Smooth muscle cell (in vitro differentiated cells): ENCODE measurements around the gene LGALS9. TPM values are rescaled to one million over a fixed set of nuclear protein-coding genes. Genes with fewer than 3 reads are reported as not detected.
A peak's percentile ranks its signal among the peaks of the same experiment; 100 is the strongest.

Experiments used
- DNase-seq: peaks from one replicate; lab custom pipeline; 2025; ENCODE audit not compliant: unreplicated experiment; lab: John Stamatoyannopoulos, UW
- H2AFZ ChIP-seq: fragments of 200-600 bp; sonication (generic); 2 replicates; pipeline ENCODE4 v1.6.0; 2016; ENCODE audit warnings: antibody characterized with exemption, low read depth, mild to moderate bottlenecking
- H3F3A ChIP-seq: fragments of 200-600 bp; sonication (generic); 2 replicates; pipeline ENCODE4 v1.6.0; 2017; ENCODE audit warnings: antibody characterized with exemption, low read depth
- H3K27ac ChIP-seq: fragments of 200-600 bp; sonication (generic); 2 replicates; pipeline ENCODE4 v1.5.1; 2016; ENCODE audit warnings: low read depth, mild to moderate bottlenecking
- H3K27me3 ChIP-seq: fragments of 200-600 bp; sonication (generic); 2 replicates; pipeline ENCODE4 v1.6.1; 2016; ENCODE audit warnings: low read depth, mild to moderate bottlenecking
- H3K36me3 ChIP-seq: fragments of 200-600 bp; sonication (generic); 2 replicates; pipeline ENCODE4 v1.5.1; 2016; ENCODE audit warnings: low read depth
- H3K4me1 ChIP-seq: fragments of 200-600 bp; sonication (generic); 2 replicates; pipeline ENCODE4 v1.5.1; 2016; ENCODE audit warnings: low read depth
- H3K4me2 ChIP-seq: fragments of 200-600 bp; sonication (generic); 2 replicates; pipeline ENCODE4 v1.6.0; 2016; ENCODE audit warnings: mild to moderate bottlenecking
- H3K4me3 ChIP-seq: fragments of 200-600 bp; sonication (generic); 2 replicates; pipeline ENCODE4 v1.5.1; 2016; ENCODE audit warnings: mild to moderate bottlenecking
- H3K79me2 ChIP-seq: fragments of 200-600 bp; sonication (generic); 2 replicates; pipeline ENCODE4 v1.6.0; 2016; ENCODE audit warnings: low read depth, mild to moderate bottlenecking
- H3K9ac ChIP-seq: fragments of 200-600 bp; sonication (generic); 2 replicates; pipeline ENCODE4 v1.6.0; 2016; ENCODE audit warnings: low read depth
- H3K9me3 ChIP-seq: fragments of 200-600 bp; sonication (generic); replicated peaks from 2 replicates; pipeline ENCODE4 v1.5.1; 2016; ENCODE audit warnings: low read depth
- H4K20me1 ChIP-seq: fragments of 200-600 bp; sonication (generic); 2 replicates; pipeline ENCODE4 v1.6.0; 2016; ENCODE audit warnings: low read depth
- WGBS: methylation state at CpG from one replicate; pipeline ENCODE4 v1.1.7; 2016; ENCODE audit warnings: low lambda C conversion rate; 5-methylcytosine and 5-hydroxymethylcytosine counted together
- polyA plus RNA-seq: library from polyadenylated mRNA; unstranded; fragments of >200 nt; fragmentation: Nextera tagmentation; extraction: Ambion mirVana; gene quantifications from 2 replicates; pipeline ENCODE4 v1.2.1, GENCODE V29; 2016
- total RNA-seq: library from RNA; depleted of rRNA; stranded (reverse); fragments of >200 nt; gene quantifications from 2 replicates; pipeline ENCODE4 v1.2.3, GENCODE V29; 2014
- TF ChIP-seq, protein P1 (sequence below): fragments of 200-600 bp; sonication (generic); IDR thresholded peaks from 2 replicates; pipeline ENCODE4 v1.5.1; 2017; ENCODE audit warnings: borderline replicate concordance, mild to moderate bottlenecking, antibody characterized with exemption; ENCODE audit not compliant: insufficient read depth, poor library complexity, severe bottlenecking

LGALS9 gene
- total and polyA plus RNA-seq, 2 experiments from 2014 or later: 5.8 to 9.7 TPM

DNA sequence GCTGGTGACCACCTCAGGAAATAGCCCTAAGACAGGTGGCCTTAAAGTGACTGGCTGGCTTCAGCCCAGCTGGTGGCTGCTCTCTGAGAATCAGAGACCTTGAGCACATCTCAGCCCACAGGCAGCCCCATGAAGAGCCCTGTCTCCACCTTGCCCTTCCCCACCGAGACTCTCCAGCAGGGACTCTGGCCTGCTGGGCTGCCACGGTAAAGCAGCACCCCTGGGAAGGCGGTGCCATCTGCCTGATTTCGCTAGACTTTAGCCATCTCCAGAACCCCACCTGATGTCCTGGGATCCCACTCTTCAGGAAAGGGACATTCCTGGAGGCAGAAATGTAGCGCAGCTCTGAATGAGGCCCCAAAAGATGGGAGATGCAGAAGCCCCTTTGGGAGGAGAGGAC, 45.2 kb upstream of the LGALS9 start:
- H3K4me3 ChIP-seq: no peak overlapping the region
- peak overlapping the region; percentile 99 for H3K27ac ChIP-seq
- H2AFZ ChIP-seq: no peak overlapping the region
- no peaks in the 10 kb centered on the region for H3K9me3 ChIP-seq
- H4K20me1 ChIP-seq: no peaks in the 10 kb centered on the region
- H3K4me1 ChIP-seq: peaks cover 5% of the 10 kb centered on the region
- TF ChIP-seq, protein P1, sequence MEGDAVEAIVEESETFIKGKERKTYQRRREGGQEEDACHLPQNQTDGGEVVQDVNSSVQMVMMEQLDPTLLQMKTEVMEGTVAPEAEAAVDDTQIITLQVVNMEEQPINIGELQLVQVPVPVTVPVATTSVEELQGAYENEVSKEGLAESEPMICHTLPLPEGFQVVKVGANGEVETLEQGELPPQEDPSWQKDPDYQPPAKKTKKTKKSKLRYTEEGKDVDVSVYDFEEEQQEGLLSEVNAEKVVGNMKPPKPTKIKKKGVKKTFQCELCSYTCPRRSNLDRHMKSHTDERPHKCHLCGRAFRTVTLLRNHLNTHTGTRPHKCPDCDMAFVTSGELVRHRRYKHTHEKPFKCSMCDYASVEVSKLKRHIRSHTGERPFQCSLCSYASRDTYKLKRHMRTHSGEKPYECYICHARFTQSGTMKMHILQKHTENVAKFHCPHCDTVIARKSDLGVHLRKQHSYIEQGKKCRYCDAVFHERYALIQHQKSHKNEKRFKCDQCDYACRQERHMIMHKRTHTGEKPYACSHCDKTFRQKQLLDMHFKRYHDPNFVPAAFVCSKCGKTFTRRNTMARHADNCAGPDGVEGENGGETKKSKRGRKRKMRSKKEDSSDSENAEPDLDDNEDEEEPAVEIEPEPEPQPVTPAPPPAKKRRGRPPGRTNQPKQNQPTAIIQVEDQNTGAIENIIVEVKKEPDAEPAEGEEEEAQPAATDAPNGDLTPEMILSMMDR: no peak
- DNase-seq: no peak
- H3K79me2 ChIP-seq: peaks cover 21% of the 10 kb centered on the region
- 65% methylated on average over 5 of the region's 5 CpGs for WGBS
- H3F3A ChIP-seq: peaks cover 37% of the 10 kb centered on the region
- peak overlapping the region; percentile 50 for H3K4me2 ChIP-seq
- no peaks in the 10 kb centered on the region for H3K27me3 ChIP-seq
- peaks cover 6% of the 10 kb centered on the region for H3K36me3 ChIP-seq
- peak overlapping the region; percentile 93 for H3K9ac ChIP-seq

DNA sequence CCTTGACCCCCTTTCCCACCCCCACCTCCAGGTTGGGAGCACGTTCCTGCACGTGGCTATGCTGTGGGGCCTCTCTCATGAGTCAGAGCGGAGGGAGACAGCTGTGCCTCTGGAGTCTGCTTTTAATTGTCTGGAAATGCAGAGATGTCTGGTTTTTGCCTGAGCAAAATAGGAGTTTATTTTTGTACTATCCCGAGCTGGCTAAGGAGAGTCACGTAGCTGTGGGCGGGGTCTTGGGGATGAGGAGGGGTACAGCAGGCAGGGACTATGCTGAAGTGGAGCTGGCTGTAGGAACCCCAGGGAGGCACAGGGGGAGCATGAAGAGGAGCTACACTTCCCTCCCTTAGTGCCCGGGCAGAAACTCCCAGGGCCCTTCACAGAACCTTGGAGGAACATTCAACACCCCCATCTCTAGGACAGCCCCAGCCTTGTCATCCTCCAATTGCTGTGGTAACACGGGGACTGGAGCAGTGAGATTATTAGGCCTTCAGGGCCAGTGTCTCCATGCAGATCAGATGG, 44.7 kb upstream of the LGALS9 start:
- TF ChIP-seq, protein P1: no peak
- H3K9me3 ChIP-seq: no peaks in the 10 kb centered on the region
- H3K27me3 ChIP-seq: no peaks in the 10 kb centered on the region
- no peaks in the 10 kb centered on the region for H4K20me1 ChIP-seq
- H3K27ac ChIP-seq: peak overlapping the region; percentile 99
- peaks cover 16% of the 10 kb centered on the region for H3K79me2 ChIP-seq
- H2AFZ ChIP-seq: no peak overlapping the region
- peak overlapping the region; percentile 93 for H3K9ac ChIP-seq
- H3K4me3 ChIP-seq: no peak overlapping the region
- peak overlapping the region; percentile 50 for H3K4me2 ChIP-seq
- DNase-seq: peak; percentile 34
- 9% methylated on average over 8 of the region's 8 CpGs for WGBS
- peaks cover 5% of the 10 kb centered on the region for H3K4me1 ChIP-seq
- H3F3A ChIP-seq: peaks cover 35% of the 10 kb centered on the region
- H3K36me3 ChIP-seq: peaks cover 6% of the 10 kb centered on the region

DNA sequence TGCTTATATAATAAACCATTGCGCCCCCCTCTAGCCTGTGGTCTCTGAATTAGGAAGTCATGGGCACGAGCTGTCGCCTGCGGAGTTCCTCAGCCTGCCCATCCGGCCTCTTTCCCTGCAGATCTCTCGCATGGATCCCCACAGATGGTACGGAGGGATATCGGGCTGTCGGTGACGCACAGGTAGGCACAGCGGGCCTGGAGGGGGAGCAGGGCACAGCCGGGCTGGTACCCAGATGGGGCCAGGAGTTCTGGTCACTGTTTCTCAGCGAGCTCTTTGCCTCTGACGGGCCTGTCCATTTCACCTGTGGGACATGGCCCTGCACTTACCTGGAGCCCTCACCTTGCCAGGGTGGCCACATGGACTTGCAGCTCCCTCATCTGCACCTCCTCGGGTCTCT, 42.6 kb upstream of the LGALS9 start:
- Histone ChIP-seq H4K20me1 (no peaks in the 10 kb centered on the region), H3K79me2 (peaks cover 13% of the 10 kb centered on the region), H2AFZ (no peak overlapping the region), H3F3A (peaks cover 35% of the 10 kb centered on the region), H3K9ac (no peak overlapping the region), H3K36me3 (peaks cover 14% of the 10 kb centered on the region), H3K27ac (peak overlapping the region; percentile 12), H3K27me3 (no peaks in the 10 kb centered on the region), H3K4me3 (no peak overlapping the region), H3K4me2 (no peak overlapping the region), H3K9me3 (no peaks in the 10 kb centered on the region), H3K4me1 (peaks cover 5% of the 10 kb centered on the region)
- WGBS: 96% methylated on average over 14 of the region's 15 CpGs
- TF ChIP-seq, protein P1: no peak
- no peak for DNase-seq

DNA sequence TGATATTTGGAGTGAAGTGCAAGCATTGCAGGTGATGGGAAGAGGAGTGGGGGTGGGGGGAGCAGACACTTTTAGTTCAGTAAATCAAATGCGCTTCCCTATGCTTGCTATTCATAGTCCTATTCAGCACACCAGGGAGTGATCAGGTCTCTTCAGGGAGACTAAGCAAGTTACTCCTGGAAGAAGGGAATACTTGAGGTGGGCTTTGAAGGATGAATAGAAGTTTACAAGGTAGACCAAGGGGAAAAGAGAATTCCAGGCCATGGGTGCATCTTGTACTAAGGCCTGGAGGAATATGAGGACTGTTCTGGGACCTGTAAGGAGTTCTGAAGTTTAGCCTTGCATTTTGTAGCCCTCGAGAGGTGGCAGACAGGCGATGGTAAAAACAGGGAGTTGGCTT, 40.1 kb upstream of the LGALS9 start:
- TF ChIP-seq, protein P1: no peak
- H3K27me3 ChIP-seq: no peaks in the 10 kb centered on the region
- H3F3A ChIP-seq: peaks cover 14% of the 10 kb centered on the region
- no peak overlapping the region for H3K4me2 ChIP-seq
- no peak for DNase-seq
- 100% methylated on average over 3 of the region's 3 CpGs for WGBS
- no peak overlapping the region for H3K27ac ChIP-seq
- H3K36me3 ChIP-seq: peaks cover 14% of the 10 kb centered on the region
- no peaks in the 10 kb centered on the region for H4K20me1 ChIP-seq
- no peaks in the 10 kb centered on the region for H3K9me3 ChIP-seq
- H3K4me1 ChIP-seq: peaks cover under 1% of the 10 kb centered on the region
- H3K9ac ChIP-seq: no peak overlapping the region
- peaks cover 13% of the 10 kb centered on the region for H3K79me2 ChIP-seq
- no peak overlapping the region for H2AFZ ChIP-seq
- no peak overlapping the region for H3K4me3 ChIP-seq
